ENCODE measurements around the gene TXNL4B.

DNA sequence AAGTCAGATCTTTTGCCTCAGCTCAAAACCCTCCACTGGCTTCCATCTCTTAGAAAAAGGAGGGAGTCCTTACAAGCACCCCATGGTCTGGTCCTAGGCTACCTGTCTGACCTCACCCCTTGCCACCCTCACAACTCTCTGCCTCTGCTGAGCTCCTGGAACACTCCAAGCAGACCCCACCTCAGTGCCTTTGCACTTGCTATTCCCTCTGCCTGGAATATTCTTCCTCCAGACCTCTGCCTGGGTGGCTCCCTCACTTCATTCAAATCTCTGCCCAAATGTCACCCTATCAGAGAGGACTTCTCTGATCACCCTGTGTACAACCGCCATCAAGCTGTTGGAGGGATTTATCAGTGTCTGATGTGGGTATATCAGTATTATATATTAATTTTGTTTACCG, 41.1 kb upstream of the TXNL4B start:
- TF ChIP-seq POLR2A (IDR thresholded peaks at IDR 0.05; ENCODE audit: low read length) (no peak), GATA1 (IDR thresholded peaks at IDR 0.05; ENCODE audit: low read depth, low read length) (no peak)
